K562 (cell line): ENCODE results near the gene BORCS8. TPM values are rescaled to one million over a fixed set of nuclear protein-coding genes. Genes with fewer than 3 reads are reported as not detected.

Source experiments
- CHD2 ChIP-seq: IDR thresholded peaks from 2 replicates; pipeline ENCODE4 v1.6.1; 2011; ENCODE audit warnings: low read depth, low read length
- CREBBP ChIP-seq: IDR thresholded peaks from one replicate; pipeline ENCODE4 v1.6.1; 2012; ENCODE audit warnings: low read depth, mild to moderate bottlenecking, control low read depth, inconsistent platforms, low read length
- CXXC5 ChIP-seq: fragments of 250-450 bp; sonication (Bioruptor Pico); IDR thresholded peaks from 2 replicates; pipeline ENCODE4 v1.8.0; 2022; ENCODE audit warnings: inconsistent platforms, mild to moderate bottlenecking, moderate library complexity
- HNRNPK ChIP-seq: fragments of 200-400 bp; formaldehyde crosslinking; IDR thresholded peaks from one replicate; pipeline ENCODE4 v1.6.1; 2018; ENCODE audit warnings: mild to moderate bottlenecking, low read depth, low read length; ENCODE audit not compliant: poor library complexity, severe bottlenecking
- MTA3 ChIP-seq: fragments of 450-650 bp; formaldehyde crosslinking; IDR thresholded peaks from 2 replicates; pipeline ENCODE4 v1.6.1; 2017; ENCODE audit warnings: mild to moderate bottlenecking, borderline replicate concordance
- MXD1 ChIP-seq: fragments of 250-450 bp; sonication (Bioruptor Pico); IDR thresholded peaks from 2 replicates; pipeline ENCODE4 v1.8.0; 2021; ENCODE audit warnings: borderline replicate concordance, mild to moderate bottlenecking, moderate library complexity; ENCODE audit not compliant: poor library complexity, severe bottlenecking
- POLR2B ChIP-seq: fragments of 450-650 bp; IDR thresholded peaks from 2 replicates; pipeline ENCODE4 v1.6.1; 2018; ENCODE audit warnings: low read depth; ENCODE audit not compliant: partially characterized antibody
- POLR3A ChIP-seq: IDR thresholded peaks from 2 replicates; pipeline ENCODE4 v1.6.1; 2011; ENCODE audit warnings: borderline replicate concordance, mild to moderate bottlenecking, moderate library complexity; ENCODE audit not compliant: insufficient read length, insufficient read depth; ENCODE audit errors: extremely low read depth
- RREB1 ChIP-seq: fragments of 250-450 bp; sonication (Bioruptor Pico); IDR thresholded peaks from 2 replicates; pipeline ENCODE4 v1.4.0; 2020
- SFPQ ChIP-seq: fragments of 200-400 bp; formaldehyde crosslinking; IDR thresholded peaks from 2 replicates; pipeline ENCODE4 v1.6.1; 2017; ENCODE audit warnings: mild to moderate bottlenecking, low read depth, low read length, moderate library complexity
- SRSF1 ChIP-seq: fragments of 200-400 bp; formaldehyde crosslinking; IDR thresholded peaks from 2 replicates; pipeline ENCODE4 v1.6.1; 2017; ENCODE audit warnings: mild to moderate bottlenecking, low read depth, low read length, moderate library complexity
- ZNF395 ChIP-seq: fragments of 200-800 bp; sonication (Bioruptor generic); IDR thresholded peaks from 2 replicates; pipeline ENCODE4 v1.6.1; 2017; ENCODE audit warnings: missing genetic modification characterization, missing compliant biosample characterization
- polyA plus RNA-seq, 8 experiments: library from polyadenylated mRNA; depleted of rRNA in 4 of 8; stranded (reverse) in 5 of 8; unstranded in 3 of 8; fragments of >200 nt; fragmentation: Nextera tagmentation in 2 of 8; fragmentation: Illumina TruSeq in 1 of 8; extraction: Ambion mirVana in 2 of 8; extraction: Trizol in 1 of 8; gene quantifications; 2 replicates each; pipeline versions ENCODE4 v1.2.1 to v1.2.3, GENCODE V29; 2011 to 2014; ENCODE audit warnings: inconsistent platforms in 1 of 8, missing spikeins in 1 of 8
- total RNA-seq, 7 experiments: library from RNA; depleted of rRNA in 6 of 7; stranded (reverse); fragments of >200 nt in 6 of 7; fragmentation: Illumina TruSeq in 2 of 7; extraction: Trizol in 2 of 7; gene quantifications; 2 replicates each; pipeline versions ENCODE4 v1.2.1 to v1.2.3, GENCODE V29; 2011 to 2021; ENCODE audit warnings: low replicate concordance in 1 of 7

BORCS8 gene
- total and polyA plus RNA-seq, 9 of the 15 experiments (the other 6 are each of a cell fraction or from before 2014, with no cell fraction given), result 4.6 to 33.6 (median 16.3) TPM

GRCh38 chr19:19224852-19225494 is 33.0 kb upstream of the BORCS8 start (continued):
- no peak for TF ChIP-seq SFPQ
- no peak for TF ChIP-seq CREBBP
- TF ChIP-seq ZNF395 (CRISPR knock-in tag), result 0 out of 2 replicates have a peak, but pooled peaks have one; percentile 34
- TF ChIP-seq HNRNPK, result no peak
- TF ChIP-seq RREB1 (CRISPR knock-in tag), result no peak
- no peak for TF ChIP-seq POLR2B
- TF ChIP-seq CXXC5 (CRISPR knock-in tag), result peak; percentile 94
- TF ChIP-seq SRSF1, result no peak
- no peak for TF ChIP-seq CHD2
- TF ChIP-seq MXD1 (CRISPR knock-in tag), result no peak
- peak; percentile 87; the same call in 1 of the 2 replicates for TF ChIP-seq MTA3
- TF ChIP-seq POLR3A, result no peak
